Measurements from ENCODE around the gene PDZD2.

The PDZD2 gene

DNA sequence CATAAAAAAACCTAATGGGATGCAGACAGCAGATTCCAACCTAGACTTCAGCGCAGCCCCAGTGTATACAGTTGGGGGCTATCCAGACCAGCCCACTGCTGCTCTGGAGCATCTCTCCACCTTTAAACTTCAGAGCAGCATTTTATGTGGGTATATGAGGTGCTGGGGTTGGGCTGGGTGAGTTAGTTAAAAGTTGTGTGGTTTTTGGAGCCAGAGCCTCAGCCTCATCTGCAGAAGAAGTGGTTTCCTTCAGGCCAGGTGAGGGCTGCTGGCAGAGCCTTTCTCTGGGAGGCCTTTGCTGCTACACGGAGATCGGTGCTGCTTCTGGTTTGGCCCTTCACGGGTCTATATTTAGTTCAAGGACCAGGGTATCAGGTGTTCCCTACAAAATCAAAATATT is 228.3 kb downstream of the PDZD2 start:
- no peak for DNase-seq (ENCODE audit: low spot score)

GRCh38 chr5:31880449-31880848 is 241.5 kb downstream of the PDZD2 start:
- DNase-seq (ENCODE audit: low spot score) = no peak

DNA sequence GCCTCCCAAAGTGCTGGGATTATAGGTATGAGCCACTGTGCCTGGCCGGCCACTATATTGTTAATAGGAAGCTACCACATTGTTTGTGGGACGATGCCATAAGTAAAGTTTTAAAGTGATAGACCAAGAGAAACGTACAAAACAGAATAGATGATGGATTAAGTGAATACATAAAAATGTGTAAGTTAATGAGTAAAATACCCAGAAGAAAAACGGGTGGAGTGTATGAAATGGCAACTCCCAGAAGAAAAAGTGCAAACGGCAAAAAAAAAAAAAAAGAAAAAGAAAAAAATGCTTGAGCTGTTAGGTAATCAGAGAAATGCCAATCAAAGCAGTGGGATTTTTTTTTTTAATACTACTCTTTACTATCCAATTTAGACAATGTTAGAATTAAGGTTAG is 246.0 kb downstream of the PDZD2 start:
- DNase-seq (ENCODE audit: low spot score) = no peak

DNA sequence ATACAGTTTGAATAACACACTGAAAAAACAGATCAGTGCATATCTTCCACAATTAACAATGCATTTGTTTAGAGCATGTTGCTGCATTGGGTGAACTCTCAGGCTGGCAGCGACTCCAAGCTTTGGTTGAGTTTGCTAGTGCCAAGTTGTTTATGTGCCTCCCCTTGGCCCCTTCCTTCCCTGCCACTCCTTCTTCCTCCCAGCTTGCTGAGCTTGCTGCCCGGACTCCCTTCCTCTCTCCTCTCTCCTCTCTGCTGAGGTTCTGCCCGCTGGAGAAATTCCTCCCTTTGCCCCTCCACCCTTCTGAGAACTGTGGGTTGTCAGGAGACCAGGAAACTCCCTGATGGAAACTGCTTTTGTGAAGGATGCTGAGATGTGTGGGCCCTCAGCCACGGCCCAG is 247.3 kb downstream of the PDZD2 start:
- no peak for DNase-seq (ENCODE audit: low spot score)

- DNase-seq (ENCODE audit: low spot score) = no peak
Observed at GRCh38 chr5:31887556-31887955, 248.6 kb downstream of the PDZD2 start.

DNA sequence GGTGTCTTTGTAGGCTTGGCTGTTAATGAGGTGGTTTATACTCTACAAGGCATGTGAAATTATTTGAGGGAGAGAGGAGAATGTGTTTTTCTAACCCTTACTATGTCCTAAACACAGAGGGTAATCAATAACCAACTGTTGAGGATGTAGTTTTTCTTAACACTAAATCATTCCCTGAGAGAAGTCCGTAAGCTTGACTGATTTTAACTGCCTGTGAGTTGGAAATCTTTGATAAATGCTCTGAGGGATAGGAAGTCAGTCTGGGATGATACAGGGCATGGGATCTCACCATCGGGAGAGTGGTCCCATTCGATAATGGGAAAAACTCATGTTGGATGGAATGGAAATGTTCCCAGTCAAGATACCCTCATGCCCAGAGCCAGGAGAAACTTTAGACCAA is 249.6 kb downstream of the PDZD2 start:
- DNase-seq (ENCODE audit: low spot score) = no peak

DNA sequence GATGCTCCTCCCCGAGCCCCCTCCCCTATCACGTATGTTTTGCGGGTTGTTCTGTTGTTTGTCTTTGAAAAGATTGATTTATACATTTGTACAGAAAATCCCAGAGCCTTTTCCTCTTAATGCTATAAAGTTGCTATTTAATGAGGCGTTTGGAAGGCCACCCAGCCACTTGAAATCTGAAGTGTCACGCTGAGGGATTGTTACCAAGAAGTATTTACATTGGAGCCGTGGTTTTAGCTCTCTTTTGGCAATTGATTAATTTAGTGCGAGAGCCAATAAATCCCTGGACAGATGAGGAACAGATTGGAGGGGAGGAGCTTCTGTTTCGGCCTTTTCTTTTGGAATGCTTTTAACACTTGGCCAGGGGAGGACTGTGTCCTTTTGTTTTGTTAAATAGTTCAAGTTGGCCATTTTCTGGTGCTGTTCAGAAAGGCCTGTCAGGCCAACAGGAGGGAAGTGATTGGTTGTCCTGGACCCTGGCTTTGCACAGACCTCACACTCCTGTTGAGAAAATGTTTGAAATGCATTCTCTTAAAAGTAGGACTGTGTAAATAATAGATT is 250.2 kb downstream of the PDZD2 start:
- no peak for DNase-seq (ENCODE audit: low spot score)

DNA sequence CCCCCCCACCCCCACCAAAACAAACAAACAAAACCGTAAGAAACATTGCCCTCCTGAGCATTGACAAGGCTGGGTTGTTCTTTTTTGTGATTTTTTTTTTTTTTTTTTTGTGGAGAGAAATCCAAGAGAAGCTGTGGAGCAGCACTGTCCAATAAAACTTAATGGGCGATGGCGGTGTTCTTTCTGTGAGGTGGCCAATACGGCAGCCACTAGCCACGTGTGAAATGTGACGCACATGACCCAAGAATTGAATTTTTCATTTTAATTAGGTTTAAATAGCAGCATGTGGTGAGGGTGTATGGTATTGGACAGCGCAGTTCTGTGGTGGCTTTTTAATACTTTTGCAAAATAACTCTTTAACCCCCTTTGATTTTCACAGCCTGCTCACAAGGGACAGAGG is 251.1 kb downstream of the PDZD2 start:
- DNase-seq (ENCODE audit: low spot score) = no peak

DNA sequence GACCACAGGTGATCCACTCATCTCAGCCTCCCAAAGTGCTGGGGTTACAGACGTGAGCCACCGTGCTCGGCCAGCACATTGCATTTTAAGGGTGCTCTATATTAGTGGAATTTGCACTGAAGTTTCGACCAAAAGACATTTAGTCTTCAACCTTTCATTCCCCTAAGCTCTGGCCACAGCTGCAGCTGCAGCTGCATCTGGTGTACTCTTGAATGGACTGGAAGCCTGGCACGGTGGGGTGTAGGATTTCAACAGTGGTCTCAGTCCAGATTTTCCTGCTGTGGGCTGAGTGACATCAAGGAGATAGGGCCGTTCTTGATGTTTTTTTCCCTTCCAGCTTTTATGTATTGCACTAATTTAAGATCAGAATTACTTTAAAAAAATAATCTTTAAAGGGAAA is 255.2 kb downstream of the PDZD2 start:
- no peak for DNase-seq (ENCODE audit: low spot score)

GRCh38 chr5:31895199-31895820 is 256.4 kb downstream of the PDZD2 start:
- no peak for DNase-seq (ENCODE audit: low spot score)

DNA sequence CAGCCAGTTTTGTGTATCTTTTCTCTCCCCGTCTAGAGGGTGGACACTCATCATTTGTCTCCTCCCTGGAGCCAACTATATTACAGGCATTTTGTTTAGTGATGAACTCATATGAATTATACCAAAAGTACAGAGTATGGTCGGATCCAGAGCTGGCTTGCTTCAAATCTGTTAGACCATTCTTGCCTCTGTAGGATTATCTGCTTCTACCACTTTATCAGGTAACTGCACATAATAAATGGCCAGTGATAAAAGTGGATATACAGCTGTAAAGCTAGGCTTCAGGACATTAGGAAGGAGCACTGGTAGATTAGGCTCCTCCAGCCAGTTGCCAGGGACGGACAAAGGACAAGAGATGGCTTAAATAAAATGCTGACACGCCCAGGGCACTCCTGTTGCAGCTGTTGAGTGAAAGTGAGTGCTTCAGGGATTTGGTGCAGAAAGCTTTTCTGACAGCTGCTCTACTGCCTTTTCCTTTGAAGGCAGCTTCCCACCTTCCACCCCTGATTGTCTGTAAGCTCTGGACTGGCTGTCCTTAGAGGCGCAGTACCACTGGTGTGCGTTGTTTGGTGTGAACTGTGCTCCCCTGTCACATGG is 259.2 kb downstream of the PDZD2 start:
- DNase-seq (ENCODE audit: low spot score) = no peak

DNA sequence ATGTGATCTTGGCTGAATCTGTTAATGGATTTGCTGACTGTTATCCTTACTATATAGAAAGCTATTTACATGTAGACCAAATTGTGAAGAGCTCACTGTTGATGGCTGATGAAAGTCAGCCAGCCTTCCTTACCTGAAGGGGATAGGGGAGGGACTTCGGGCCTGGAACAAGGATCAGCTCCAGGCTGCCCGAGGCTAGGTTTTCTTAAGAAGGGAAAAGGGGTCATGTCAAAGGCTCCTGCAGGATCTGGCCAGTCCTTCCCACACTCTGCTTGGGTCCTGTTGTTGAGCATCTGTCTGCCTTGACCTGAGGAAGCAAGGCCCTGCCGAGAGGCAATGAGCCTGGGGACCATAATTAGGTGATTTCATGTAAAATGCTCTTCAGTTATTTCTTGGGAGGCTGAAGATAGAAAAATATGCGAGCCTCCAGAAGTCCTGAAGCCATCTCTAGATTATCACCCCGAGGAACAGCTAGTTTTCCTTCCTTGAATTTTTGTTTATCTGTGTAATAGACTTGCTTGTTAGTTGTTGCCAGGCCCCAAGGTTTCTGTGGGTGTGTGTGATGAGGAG is 261.4 kb downstream of the PDZD2 start:
- no peak for DNase-seq (ENCODE audit: low spot score)

GRCh38 chr5:31901807-31902530 is 263.0 kb downstream of the PDZD2 start:
- DNase-seq (ENCODE audit: low spot score) = no peak

DNA sequence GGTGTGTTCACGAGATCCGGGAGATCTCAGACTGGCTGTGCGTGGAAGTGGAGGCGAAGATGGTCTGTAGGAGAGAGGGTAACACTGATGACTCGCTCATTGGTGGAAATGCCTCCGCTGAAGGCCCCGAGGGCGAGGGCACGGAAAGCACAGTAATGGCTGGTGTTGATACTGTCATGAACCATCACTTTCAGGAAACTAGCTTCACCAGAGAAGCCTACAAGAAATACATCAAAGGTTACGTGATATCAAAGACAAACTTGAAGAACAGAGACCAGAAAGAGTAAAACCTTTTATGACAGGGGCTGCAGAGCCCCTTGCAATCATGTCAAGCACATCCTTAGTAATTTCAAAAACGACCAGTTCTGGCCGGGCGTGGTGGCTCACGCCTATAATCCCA is 269.5 kb downstream of the PDZD2 start:
- no peak for DNase-seq (ENCODE audit: low spot score)

- DNase-seq (ENCODE audit: low spot score) = no peak
Observed at GRCh38 chr5:31909073-31909472, 270.1 kb downstream of the PDZD2 start.

GRCh38 chr5:31911291-31912265 is 272.6 kb downstream of the PDZD2 start:
- DNase-seq (ENCODE audit: low spot score) = no peak

GRCh38 chr5:31913808-31914207 is 274.9 kb downstream of the PDZD2 start:
- no peak for DNase-seq (ENCODE audit: low spot score)

DNA sequence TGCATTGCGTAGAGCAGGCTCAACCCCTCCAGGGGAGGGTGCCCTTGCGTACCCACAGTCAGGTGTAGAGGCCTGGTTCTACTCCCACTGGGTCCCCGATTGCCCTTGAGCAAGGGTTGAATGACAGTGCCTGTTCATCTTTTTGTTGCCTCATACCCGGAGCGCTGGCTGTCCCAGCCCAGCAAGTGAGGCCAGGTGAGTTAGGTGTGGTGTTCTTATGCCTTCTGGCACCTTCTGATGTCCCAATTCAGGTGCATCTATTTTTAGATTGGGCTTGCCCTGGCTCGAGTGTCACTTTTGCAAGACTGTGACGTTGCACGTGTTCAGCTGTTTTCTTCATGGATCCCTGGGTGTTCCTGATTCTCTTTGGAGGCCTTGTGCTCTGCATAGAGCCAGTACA is 277.4 kb downstream of the PDZD2 start:
- DNase-seq (ENCODE audit: low spot score) = no peak

GRCh38 chr5:31918739-31919138 is 279.8 kb downstream of the PDZD2 start:
- no peak for DNase-seq (ENCODE audit: low spot score)

GRCh38 chr5:31921852-31922305 is 282.9 kb downstream of the PDZD2 start:
- DNase-seq (ENCODE audit: low spot score) = no peak

DNA sequence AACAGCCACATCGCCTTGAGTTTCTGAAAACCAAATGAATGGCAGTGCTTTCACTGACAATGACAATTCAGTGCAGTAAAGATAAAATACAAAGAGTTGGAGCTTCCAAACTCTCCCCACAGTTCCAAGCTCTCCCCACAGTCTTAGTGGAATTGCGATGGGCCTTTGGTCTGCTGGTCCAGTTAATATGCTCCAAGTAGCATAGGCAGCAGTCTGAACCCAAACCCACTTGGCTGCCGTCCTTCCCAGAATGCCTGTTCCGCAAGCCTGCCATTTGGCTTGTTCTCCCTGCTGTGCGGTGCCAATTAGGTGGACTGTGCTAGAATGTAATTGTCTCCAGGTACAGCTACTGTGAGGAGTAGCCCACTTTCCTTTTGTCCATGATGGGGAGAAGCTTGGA is 285.1 kb downstream of the PDZD2 start:
- DNase-seq (ENCODE audit: low spot score) = no peak

GRCh38 chr5:31931874-31932273 is 292.9 kb downstream of the PDZD2 start:
- no peak for DNase-seq (ENCODE audit: low spot score)

Data from left forelimb (tissue), 1 donor.